Mammary epithelial cell (primary cell): ENCODE data around the gene ESRRB.

ENCODE experiments used
- EZH2 ChIP-seq: IDR thresholded peaks from 2 replicates; pipeline ENCODE4 v1.6.1; 2012; ENCODE audit warnings: low read length, inconsistent platforms, borderline replicate concordance
- TF ChIP-seq, protein P1 (sequence below), 2 donors: IDR thresholded peaks in 1 of 2; conservative IDR thresholded peaks in 1 of 2; 2 replicates each; pipeline ENCODE4 v1.5.1; 2011 to 2012; ENCODE audit warnings: inconsistent platforms in 2 of 2, low read length in 2 of 2, mild to moderate bottlenecking in 2 of 2, control low read depth in 1 of 2, low read depth in 1 of 2; ENCODE audit not compliant: insufficient read depth in 1 of 2; ENCODE audit errors: extremely low read depth in 1 of 2

- TF ChIP-seq, protein P1, sequence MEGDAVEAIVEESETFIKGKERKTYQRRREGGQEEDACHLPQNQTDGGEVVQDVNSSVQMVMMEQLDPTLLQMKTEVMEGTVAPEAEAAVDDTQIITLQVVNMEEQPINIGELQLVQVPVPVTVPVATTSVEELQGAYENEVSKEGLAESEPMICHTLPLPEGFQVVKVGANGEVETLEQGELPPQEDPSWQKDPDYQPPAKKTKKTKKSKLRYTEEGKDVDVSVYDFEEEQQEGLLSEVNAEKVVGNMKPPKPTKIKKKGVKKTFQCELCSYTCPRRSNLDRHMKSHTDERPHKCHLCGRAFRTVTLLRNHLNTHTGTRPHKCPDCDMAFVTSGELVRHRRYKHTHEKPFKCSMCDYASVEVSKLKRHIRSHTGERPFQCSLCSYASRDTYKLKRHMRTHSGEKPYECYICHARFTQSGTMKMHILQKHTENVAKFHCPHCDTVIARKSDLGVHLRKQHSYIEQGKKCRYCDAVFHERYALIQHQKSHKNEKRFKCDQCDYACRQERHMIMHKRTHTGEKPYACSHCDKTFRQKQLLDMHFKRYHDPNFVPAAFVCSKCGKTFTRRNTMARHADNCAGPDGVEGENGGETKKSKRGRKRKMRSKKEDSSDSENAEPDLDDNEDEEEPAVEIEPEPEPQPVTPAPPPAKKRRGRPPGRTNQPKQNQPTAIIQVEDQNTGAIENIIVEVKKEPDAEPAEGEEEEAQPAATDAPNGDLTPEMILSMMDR (conservative IDR thresholded peaks at IDR 0.05 in 1 of 2, IDR thresholded peaks at IDR 0.05 in 1 of 2; ENCODE audit: extremely low read depth in 1 of 2, insufficient read depth in 1 of 2, low read depth in 1 of 2, low read length in 2 of 2) = no peak
- TF ChIP-seq EZH2 = no peak
Measured at GRCh38 chr14:76496595-76496994, 120.7 kb downstream of the ESRRB start.
